Stimulated activated CD4-positive, alpha-beta T cell treated with anti-CD3 and anti-CD28 coated beads, Interleukin-1b, Interleukin-23, amount 100 ng/mL, for 1 hour (primary cell): ENCODE data around the gene KAT2B.
"Not testable (repeated sequence)": the region's sequence is repeated elsewhere in the genome, so short reads cannot be mapped to it uniquely, and the experiment has no call there.

Source experiments
- DNase-seq, 2 donors: peaks; one replicate each; pipeline ENCODE4 v3.0.0-alpha.2; 2020; ENCODE audit warnings: low read depth in 2 of 2

Gene KAT2B

DNA sequence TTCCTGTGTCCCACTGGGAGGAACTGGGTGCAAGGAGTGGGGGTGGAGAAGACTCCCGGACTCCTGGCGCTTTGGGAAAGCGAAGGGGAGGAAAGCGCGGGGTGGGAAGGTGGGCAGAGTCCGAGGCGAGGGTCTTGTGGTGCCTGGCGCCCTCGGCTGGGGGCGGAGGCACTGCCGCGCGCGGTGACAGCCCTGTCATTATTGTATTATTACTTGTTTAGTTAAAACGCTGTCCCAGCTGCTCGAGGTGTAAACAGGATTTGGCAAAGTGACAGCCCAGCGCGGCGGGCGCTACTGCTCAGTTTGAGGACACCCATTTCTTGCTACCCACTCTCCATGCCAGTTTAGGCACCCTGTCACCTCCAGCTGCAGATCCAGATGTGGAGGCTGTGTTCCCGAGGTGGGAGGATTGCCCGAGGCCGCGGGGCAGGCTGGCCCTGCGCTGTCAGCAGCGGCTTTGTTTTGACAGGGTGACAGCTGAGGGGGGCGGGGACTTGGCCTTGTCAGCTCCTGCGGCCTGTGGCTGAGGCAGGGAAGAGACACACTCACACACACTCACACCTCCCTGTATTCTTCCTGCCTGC lies 1.0 kb downstream of the KAT2B start:
- DNase-seq = peak; percentile 26 to 43

- no peak for DNase-seq
These were observed 2.1 kb downstream of the KAT2B start for GRCh38 chr3:20042331-20042730.

- DNase-seq = peak in 1 of 2 donors; percentile 18
These were observed 3.1 kb downstream of the KAT2B start for GRCh38 chr3:20043396-20043795.

DNA sequence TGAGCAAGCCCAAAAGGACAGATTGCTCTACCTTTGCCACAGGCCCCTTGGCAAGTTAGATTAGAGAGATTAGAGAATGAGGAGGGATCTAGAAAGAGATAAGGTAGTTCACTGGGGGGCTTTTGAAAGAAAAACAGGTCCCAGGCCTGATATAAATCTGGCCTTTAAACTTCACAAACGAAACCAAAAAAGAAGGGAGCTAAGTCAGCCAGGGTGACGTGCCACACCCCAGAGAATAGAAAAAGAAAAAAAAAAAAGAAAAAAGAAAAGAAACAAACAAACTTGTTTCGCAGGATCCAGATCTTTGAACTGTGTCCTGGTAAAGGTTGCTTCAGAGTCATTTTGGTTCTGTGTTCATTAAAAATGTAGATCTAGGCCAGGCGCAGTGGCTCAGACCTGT lies 3.6 kb downstream of the KAT2B start:
- DNase-seq = no peak

DNA sequence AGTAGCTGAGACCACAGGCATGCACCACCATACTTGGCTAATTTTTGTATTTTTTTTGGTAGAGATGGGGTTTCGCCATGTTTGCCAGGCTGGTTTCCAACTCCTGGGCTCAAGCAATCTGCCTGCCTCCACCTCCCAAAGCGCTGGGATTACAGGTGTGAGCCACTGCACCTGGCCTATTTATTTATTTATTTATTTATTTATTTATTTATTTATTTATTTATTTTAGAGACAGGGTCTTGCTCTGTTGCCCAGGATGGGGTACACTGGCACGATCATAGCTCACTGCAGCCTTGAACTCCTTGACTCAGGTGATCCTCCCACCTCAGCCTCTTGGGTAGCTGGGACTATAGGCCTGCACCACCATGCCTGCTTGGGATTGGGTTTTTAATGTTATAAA lies 4.9 kb downstream of the KAT2B start:
- not testable (repeated sequence) for DNase-seq

DNA sequence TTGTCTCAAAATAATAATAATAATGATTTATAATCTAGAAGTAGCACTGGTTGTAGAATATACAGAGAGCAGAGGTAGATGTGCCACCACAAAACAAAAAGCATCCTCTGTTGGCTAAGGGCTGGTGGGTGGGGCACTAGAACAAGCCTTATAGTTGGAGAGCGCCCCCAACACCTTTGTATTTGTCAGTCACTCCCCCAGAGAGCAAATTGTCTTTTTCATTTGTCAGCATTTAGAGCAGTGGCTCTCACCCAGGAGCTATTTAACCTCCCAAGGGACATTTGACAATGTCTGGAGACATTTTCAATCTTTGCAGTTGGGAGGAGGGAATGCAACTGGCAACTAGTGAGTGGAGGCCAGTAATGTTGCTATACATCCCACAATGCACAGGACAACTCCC lies 6.3 kb downstream of the KAT2B start:
- no peak for DNase-seq

DNA sequence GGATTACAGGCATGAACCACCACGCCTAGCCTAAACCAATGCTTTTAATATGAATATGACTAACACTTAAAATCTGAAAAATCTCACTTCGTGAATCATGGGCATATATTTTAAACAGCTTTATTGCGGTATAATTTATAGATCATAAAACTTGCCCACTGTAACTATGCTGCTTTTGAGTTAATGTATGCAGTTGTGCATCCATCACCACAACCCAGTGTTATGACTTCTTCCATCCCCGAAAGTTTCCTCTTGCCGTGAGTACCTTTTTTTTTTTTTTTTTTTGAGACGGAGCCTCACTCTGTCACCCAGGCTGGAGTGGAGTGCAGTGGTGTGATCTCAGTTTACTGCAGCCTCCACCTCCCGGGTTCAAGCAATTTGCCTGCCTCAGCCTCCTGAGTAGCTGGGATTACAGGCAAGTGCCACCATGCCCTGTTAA lies 7.1 kb downstream of the KAT2B start:
- no peak for DNase-seq

GRCh38 chr3:20047976-20048883 lies 8.0 kb downstream of the KAT2B start:
- no peak for DNase-seq

GRCh38 chr3:20051123-20051806 lies 11.0 kb downstream of the KAT2B start:
- no peak for DNase-seq

DNA sequence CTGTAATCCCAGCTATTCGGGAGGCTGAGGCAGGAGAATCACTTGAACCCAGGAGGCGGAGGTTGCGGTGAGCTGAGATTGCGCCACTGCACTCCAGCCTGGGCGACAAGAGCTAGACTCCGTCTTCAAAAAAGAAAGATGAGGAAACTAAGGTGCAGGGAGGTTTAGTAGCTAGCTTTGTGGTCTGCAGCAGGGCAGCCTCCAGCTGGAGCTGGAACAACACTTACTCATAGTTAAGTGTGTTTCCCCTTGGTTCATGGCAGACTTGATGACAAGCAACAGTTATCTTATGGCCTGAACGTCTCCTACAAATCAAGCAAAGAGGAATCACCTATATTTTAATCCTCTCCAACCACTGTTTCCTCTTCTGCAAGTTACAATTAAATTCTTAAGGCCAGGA lies 12.6 kb downstream of the KAT2B start:
- no peak for DNase-seq

DNA sequence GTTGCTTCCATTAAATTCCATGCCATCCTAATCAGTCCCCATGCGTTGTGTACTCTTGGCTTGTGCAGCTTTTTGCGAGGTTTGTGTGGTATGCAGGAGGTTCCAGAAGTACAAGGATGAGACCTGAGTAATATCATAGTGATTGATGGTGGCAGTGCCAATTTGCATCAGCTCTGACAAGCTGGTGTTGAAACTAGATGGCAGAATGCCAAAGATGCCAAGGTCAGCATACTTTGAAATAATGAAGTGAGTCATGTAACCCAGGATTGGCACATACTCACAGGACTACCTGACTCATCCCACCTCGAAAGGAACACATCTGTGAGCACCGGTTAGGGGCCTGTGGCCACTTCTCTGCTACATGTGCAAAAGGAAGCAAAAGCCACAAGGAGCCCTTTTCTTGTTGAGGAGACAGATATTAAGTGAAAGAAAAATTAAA lies 14.3 kb downstream of the KAT2B start:
- DNase-seq = peak; percentile 19 to 37

DNA sequence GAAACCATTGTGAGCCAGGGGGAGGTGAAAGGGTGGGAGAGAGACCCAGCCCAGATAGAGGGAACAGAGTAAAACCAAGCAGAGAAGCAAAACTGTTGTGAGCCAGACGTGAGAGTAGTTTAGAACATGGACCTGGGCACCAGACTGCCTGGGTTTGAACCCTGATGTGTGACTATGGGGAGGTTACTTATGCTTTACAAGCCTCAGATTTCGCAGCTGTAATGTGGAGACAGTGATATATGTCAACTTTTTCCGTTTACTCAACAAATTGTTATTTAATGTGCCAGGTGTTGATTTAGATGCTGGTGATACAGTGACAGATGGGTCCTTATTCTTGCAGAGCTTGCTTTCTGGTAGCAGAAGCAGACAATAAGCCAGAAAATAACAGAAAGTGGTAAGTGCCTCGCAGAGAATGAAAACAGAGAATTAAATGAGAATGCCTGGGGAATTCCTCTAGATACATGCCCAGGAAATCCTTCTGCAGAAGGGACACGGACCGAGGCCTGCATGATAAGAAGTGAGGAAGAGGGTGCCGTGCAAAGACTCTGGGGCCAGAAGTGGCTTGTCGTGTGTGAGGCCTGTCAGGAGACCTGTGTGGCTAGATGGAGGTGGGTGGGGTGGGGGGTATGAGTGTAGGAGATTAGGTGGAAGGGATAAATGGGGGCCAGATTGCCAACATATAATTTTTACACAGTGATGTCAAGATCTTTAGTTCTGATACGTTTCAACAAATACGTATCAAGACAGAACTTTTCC lies 15.0 kb downstream of the KAT2B start:
- DNase-seq = no peak

DNA sequence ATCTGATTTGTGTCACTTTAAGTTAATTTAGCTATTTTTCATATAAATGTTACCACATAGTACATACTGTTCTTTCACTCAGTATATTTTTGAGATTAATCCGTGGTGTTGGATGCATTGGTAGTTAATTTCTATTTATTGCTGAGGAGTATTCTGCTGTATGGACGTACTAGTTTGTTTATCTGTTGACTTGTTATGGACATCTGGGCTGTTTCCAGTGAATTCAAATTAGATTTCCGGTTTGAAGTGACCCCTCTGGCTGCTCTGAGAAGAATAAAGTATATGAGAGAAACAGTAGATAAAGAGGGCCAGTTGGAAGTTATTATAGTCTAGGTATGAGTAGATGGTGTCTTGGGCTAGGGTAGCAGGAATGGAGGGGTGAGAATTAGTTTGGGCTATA lies 15.6 kb downstream of the KAT2B start:
- DNase-seq = no peak

- DNase-seq = no peak
These were observed 16.7 kb downstream of the KAT2B start for GRCh38 chr3:20056725-20057611.

DNA sequence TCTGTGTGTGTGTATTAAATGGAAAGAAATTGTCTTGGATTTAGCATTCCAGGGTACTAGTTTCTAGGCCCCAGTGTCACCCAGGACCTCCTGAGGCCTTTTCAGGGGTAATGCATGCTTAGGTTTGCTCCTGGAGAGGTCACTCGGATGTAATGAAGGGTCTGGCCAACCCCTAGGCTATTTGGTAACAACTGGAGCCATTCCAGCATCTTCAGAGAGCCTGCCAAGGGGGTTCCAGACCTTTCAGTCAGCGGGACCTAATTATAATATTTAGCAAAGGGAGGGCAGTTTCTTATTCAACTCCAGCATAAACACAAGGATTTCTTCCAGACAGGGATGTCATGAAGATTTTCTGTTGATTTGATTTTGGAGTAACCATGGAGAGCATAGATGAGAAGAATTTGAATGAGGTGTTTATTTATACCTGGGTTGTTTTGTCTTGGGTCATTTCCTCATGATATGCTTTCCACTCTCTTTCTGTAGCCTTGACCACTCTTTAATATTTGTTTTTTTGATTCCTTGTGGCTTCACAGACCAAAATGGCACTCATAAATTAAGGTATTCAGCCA lies 17.4 kb downstream of the KAT2B start:
- DNase-seq = no peak

- DNase-seq = no peak
These were observed 19.7 kb downstream of the KAT2B start for GRCh38 chr3:20059929-20060328.

GRCh38 chr3:20060974-20061685 lies 20.9 kb downstream of the KAT2B start:
- no peak for DNase-seq

- DNase-seq = no peak
These were observed 22.8 kb downstream of the KAT2B start for GRCh38 chr3:20062996-20063395.

GRCh38 chr3:20064387-20064786 lies 24.1 kb downstream of the KAT2B start:
- DNase-seq = no peak
